Bladder microvascular endothelial cell (primary cell): ENCODE data around the gene ACRV1. TPM values are rescaled to one million over a fixed set of nuclear protein-coding genes. Genes with fewer than 3 reads are reported as not detected.

Experiments used
- total RNA-seq: library from RNA; depleted of rRNA; stranded (reverse); fragments of >200 nt; gene quantifications from 2 replicates; pipeline ENCODE4 v1.2.3, GENCODE V29; 2014

The ACRV1 gene
- not detected in 2 replicates for total RNA-seq

GRCh38 chr11:125680747-125681146, at the start of gene ACRV1:
Gene ACRV1, minus strand, starts transcription at chr11:125680847. Its CDS starts 67 bp downstream, at chr11:125680780.

GRCh38 chr11:125624756-125625213, 55.9 kb downstream of the ACRV1 start, which contains the start of gene CHEK1:
Gene CHEK1, plus strand, starts transcription at chr11:125625163. Its CDS starts 1,606 bp downstream, at chr11:125626769.

Other genes with a start within 250 kb of the ACRV1 start
- 23.8 and 81.0 TPM in 2 replicates for gene FEZ1, start 184.6 kb downstream of the ACRV1 start, total RNA-seq
- gene EI24, start 111.4 kb downstream of the ACRV1 start, total RNA-seq: 101 and 111 TPM in 2 replicates
- 117 and 253 TPM in 2 replicates for gene STT3A, start 88.0 kb downstream of the ACRV1 start, total RNA-seq
- gene CHEK1, start 55.7 kb downstream of the ACRV1 start, total RNA-seq: 28.2 and 31.2 TPM in 2 replicates
- gene PATE1, start 65.4 kb upstream of the ACRV1 start, total RNA-seq: not detected in 2 replicates
- gene PATE2, start 98.0 kb upstream of the ACRV1 start, total RNA-seq: 0.16 TPM in 1 of 2 replicates, not detected in the other
- gene PATE3, start 107.3 kb upstream of the ACRV1 start, total RNA-seq: not detected in 2 replicates
- gene PATE4, start 152.5 kb upstream of the ACRV1 start, total RNA-seq: under 0.01 TPM in 1 of 2 replicates, not detected in the other
- gene HYLS1, start 206.8 kb upstream of the ACRV1 start, total RNA-seq: 6.8 and 7.7 TPM in 2 replicates
- 8.3 and 11.3 TPM in 2 replicates for gene PUS3, start 222.4 kb upstream of the ACRV1 start, total RNA-seq
- gene DDX25, start 223.7 kb upstream of the ACRV1 start, total RNA-seq: under 0.01 and 0.13 TPM in 2 replicates